ENCODE results near the gene BBOF1.

GRCh38 chr14:73998726-73999125 is 20.4 kb upstream of the BBOF1 start:
- TF ChIP-seq EP300 (IDR thresholded peaks at IDR 0.05) (no peak), CTCF (IDR thresholded peaks at IDR 0.05) (no peak)

Data from tibial nerve (tissue), 4 donors.